22Rv1 (cell line): ENCODE results near the gene CCL17.

Experiments
- ZFX ChIP-seq: fragments of 450-650 bp; IDR thresholded peaks from 2 replicates; pipeline ENCODE4 v1.6.1; 2017; ENCODE audit warnings: antibody characterized with exemption, borderline replicate concordance
- TF ChIP-seq, protein P1 (sequence below): fragments of 450-650 bp; IDR thresholded peaks from 2 replicates; pipeline ENCODE4 v1.5.1; 2017; ENCODE audit warnings: mild to moderate bottlenecking

DNA sequence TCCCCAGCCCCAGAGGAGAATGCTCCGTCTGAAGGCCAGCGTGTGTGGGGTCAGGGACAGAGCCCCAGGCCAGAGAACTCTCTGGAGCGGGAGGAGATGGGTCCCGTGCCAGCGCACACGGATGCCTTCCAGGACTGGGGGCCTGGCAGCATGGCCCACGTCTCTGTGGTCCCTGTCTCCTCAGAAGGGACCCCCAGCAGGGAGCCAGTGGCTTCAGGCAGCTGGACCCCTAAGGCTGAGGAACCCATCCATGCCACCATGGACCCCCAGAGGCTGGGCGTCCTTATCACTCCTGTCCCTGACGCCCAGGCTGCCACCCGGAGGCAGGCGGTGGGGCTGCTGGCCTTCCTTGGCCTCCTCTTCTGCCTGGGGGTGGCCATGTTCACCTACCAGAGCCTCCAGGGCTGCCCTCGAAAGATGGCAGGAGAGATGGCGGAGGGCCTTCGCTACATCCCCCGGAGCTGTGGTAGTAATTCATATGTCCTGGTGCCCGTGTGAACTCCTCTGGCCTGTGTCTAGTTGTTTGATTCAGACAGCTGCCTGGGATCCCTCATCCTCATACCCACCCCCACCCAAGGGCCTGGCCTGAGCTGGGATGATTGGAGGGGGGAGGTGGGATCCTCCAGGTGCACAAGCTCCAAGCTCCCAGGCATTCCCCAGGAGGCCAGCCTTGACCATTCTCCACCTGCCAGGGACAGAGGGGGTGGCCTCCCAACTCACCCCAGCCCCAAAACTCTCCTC lies 21.9 kb upstream of the CCL17 start:
- TF ChIP-seq, protein P1, sequence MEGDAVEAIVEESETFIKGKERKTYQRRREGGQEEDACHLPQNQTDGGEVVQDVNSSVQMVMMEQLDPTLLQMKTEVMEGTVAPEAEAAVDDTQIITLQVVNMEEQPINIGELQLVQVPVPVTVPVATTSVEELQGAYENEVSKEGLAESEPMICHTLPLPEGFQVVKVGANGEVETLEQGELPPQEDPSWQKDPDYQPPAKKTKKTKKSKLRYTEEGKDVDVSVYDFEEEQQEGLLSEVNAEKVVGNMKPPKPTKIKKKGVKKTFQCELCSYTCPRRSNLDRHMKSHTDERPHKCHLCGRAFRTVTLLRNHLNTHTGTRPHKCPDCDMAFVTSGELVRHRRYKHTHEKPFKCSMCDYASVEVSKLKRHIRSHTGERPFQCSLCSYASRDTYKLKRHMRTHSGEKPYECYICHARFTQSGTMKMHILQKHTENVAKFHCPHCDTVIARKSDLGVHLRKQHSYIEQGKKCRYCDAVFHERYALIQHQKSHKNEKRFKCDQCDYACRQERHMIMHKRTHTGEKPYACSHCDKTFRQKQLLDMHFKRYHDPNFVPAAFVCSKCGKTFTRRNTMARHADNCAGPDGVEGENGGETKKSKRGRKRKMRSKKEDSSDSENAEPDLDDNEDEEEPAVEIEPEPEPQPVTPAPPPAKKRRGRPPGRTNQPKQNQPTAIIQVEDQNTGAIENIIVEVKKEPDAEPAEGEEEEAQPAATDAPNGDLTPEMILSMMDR = peak; percentile 21; the same call in 1 of the 2 replicates
- TF ChIP-seq ZFX = no peak
